HCT116 (cell line): ENCODE results near the gene APOM. TPM values are rescaled to one million over a fixed set of nuclear protein-coding genes. Genes with fewer than 3 reads are reported as not detected.

Experiments used
- ATAC-seq: fragments of 200-7000 bp; cut with Tn5 transposase; 2 replicates; pipeline ENCODE4 v1.9.1; 2020; ENCODE audit warnings: mild to moderate bottlenecking, moderate library complexity
- BruUV-seq: library from RNA; stranded (reverse); fragments of 400-500 nt; replicated peaks from 2 replicates; lab custom pipeline; 2021; lab: Mats Ljungman, UMichigan
- CTCF ChIA-PET: fragments of 300-600 bp; sonication (Branson Sonifier 250); formaldehyde crosslinking; loops from one replicate; lab custom pipeline; 2021; ENCODE audit warnings: antibody characterized with exemption; lab: Charles Lee
- POLR2A ChIA-PET: fragments of 300-600, 350-600 bp; sonication (Branson Sonifier 250); formaldehyde crosslinking; loops from one replicate; lab custom pipeline; 2021; ENCODE audit warnings: antibody characterized with exemption; lab: Charles Lee
- RAD21 ChIA-PET, 2 experiments: fragments of 300-600 bp; sonication (Branson Sonifier 250); formaldehyde crosslinking; loops; one replicate each; lab custom pipeline; 2023; ENCODE audit warnings: low total read pairs in 2 of 2; ENCODE audit not compliant: uncharacterized antibody in 2 of 2, unreplicated experiment in 2 of 2, low non-redundant PET in 1 of 2; lab: Charles Lee
- DNase-seq: peaks from one replicate; pipeline ENCODE4 v3.0.0-alpha.2; 2010; ENCODE audit warnings: low read depth, low spot score
- H2AFZ ChIP-seq: fragments of 200-600 bp; shearing (Covaris generic), sonication (generic); 2 replicates; pipeline ENCODE4 v1.6.1; 2017; ENCODE audit warnings: low read depth, mixed run types, mixed read lengths, antibody characterized with exemption, low read length; ENCODE audit not compliant: poor library complexity, severe bottlenecking
- H3K27ac ChIP-seq: 2 replicates; pipeline ENCODE4 v1.5.1; 2012; ENCODE audit warnings: low read depth, low read length
- H3K27me3 ChIP-seq: fragments of 200-600 bp; sonication (generic); 2 replicates; pipeline ENCODE4 v1.6.1; 2016; ENCODE audit warnings: mixed run types, low read length, mixed read lengths; ENCODE audit not compliant: insufficient read depth
- H3K36me3 ChIP-seq, 2 experiments: fragments of 200-500 bp in 1 of 2; fragments of 200-600 bp in 1 of 2; sonication (Bioruptor generic) in 1 of 2; sonication (generic) in 1 of 2; 2 replicates each; pipeline versions ENCODE4 v1.5.1 to v1.6.1; 2014 to 2016; ENCODE audit warnings: low read length in 2 of 2, inconsistent platforms in 1 of 2, mixed read lengths in 1 of 2, mixed run types in 1 of 2; ENCODE audit not compliant: insufficient read depth in 2 of 2, control insufficient read depth in 1 of 2
- H3K4me1 ChIP-seq, 2 experiments: fragments of 200-600 bp in 1 of 2; sonication (generic) in 1 of 2; 2 replicates each; pipeline versions ENCODE4 v1.5.1 to v1.6.1; 2012 to 2017; ENCODE audit warnings: low read length in 2 of 2, inconsistent platforms in 1 of 2, mild to moderate bottlenecking in 1 of 2, mixed read lengths in 1 of 2, mixed run types in 1 of 2, moderate library complexity in 1 of 2; ENCODE audit not compliant: insufficient read depth in 2 of 2, control insufficient read depth in 1 of 2
- H3K4me2 ChIP-seq: fragments of 200-600 bp; sonication (generic); 2 replicates; pipeline ENCODE4 v1.6.1; 2017; ENCODE audit warnings: mixed run types, low read length, mixed read lengths
- H3K4me3 ChIP-seq, 2 experiments: fragments of 200-600 bp in 1 of 2; sonication (generic) in 1 of 2; replicated peaks in 1 of 2; 2 replicates each; pipeline ENCODE4 v1.5.1; 2011 to 2016; ENCODE audit warnings: low read length in 2 of 2, control low read depth in 1 of 2, low read depth in 1 of 2, mild to moderate bottlenecking in 1 of 2, mixed read lengths in 1 of 2, mixed run types in 1 of 2
- H3K79me2 ChIP-seq: fragments of 200-600 bp; sonication (generic); 2 replicates; pipeline ENCODE4 v1.6.1; 2017; ENCODE audit warnings: mild to moderate bottlenecking, mixed run types, low read length, moderate library complexity, mixed read lengths; ENCODE audit not compliant: insufficient read depth
- H3K9ac ChIP-seq: fragments of 200-600 bp; sonication (generic); 2 replicates; pipeline ENCODE4 v1.6.1; 2016; ENCODE audit warnings: low read length, mixed read lengths
- H3K9me2 ChIP-seq: fragments of 200-600 bp; sonication (generic), shearing (Covaris generic); 2 replicates; pipeline ENCODE4 v1.6.1; 2017; ENCODE audit warnings: mixed run types, mild to moderate bottlenecking, moderate library complexity; ENCODE audit not compliant: insufficient read depth
- H3K9me3 ChIP-seq, 2 experiments: fragments of 200-500 bp in 1 of 2; fragments of 200-600 bp in 1 of 2; sonication (Bioruptor generic) in 1 of 2; sonication (generic) in 1 of 2; 2 replicates each; pipeline ENCODE4 v1.6.1; 2014 to 2017; ENCODE audit warnings: low read length in 2 of 2, mixed read lengths in 2 of 2, inconsistent platforms in 1 of 2, low read depth in 1 of 2, mild to moderate bottlenecking in 1 of 2, mixed run types in 1 of 2, moderate library complexity in 1 of 2; ENCODE audit not compliant: control insufficient read depth in 1 of 2, insufficient read depth in 1 of 2
- H4K20me1 ChIP-seq: fragments of 200-600 bp; sonication (generic), shearing (Covaris generic); 2 replicates; pipeline ENCODE4 v1.6.1; 2017; ENCODE audit warnings: mixed run types, mild to moderate bottlenecking, moderate library complexity; ENCODE audit not compliant: insufficient read depth
- CEBPB ChIP-seq: IDR thresholded peaks from 2 replicates; pipeline ENCODE4 v1.6.1; 2012; ENCODE audit warnings: low read depth
- POLR2A ChIP-seq: IDR thresholded peaks from 2 replicates; pipeline ENCODE4 v1.7.0; 2011; ENCODE audit warnings: borderline replicate concordance; ENCODE audit not compliant: insufficient read depth, insufficient read length; ENCODE audit errors: extremely low read depth
- POLR2AphosphoS5 ChIP-seq: IDR thresholded peaks from 2 replicates; pipeline ENCODE4 v1.6.1; 2011; ENCODE audit warnings: mild to moderate bottlenecking, low read depth, low read length, moderate library complexity
- SRF ChIP-seq: IDR thresholded peaks from 2 replicates; pipeline ENCODE4 v1.6.1; 2012; ENCODE audit warnings: low read depth
- TCF7L2 ChIP-seq: IDR thresholded peaks from 2 replicates; pipeline ENCODE4 v1.7.0; 2011; ENCODE audit warnings: borderline replicate concordance, inconsistent platforms; ENCODE audit not compliant: insufficient read depth, insufficient read length; ENCODE audit errors: extremely low read depth
- YY1 ChIP-seq: IDR thresholded peaks from 2 replicates; pipeline ENCODE4 v1.6.1; 2011; ENCODE audit warnings: low read length, low read depth, moderate library complexity, mild to moderate bottlenecking; ENCODE audit not compliant: insufficient replicate concordance; ENCODE audit errors: extremely low read depth
- ZFX ChIP-seq: fragments of 450-650 bp; IDR thresholded peaks from 2 replicates; pipeline ENCODE4 v1.6.1; 2017
- intact Hi-C: fragments of 100-400 bp; cut with micrococcal nuclease; formaldehyde crosslinking; loops from 2 replicates; pipeline ENCODE4 v1.10.0; 2022
- total RNA-seq: library from RNA; stranded (reverse); gene quantifications from one replicate; pipeline ENCODE4 v1.2.1, GENCODE V29; 2021; ENCODE audit not compliant: unreplicated experiment

Gene APOM
- total RNA-seq, 1 experiment from 2014 or later, result 2.2 TPM

DNA sequence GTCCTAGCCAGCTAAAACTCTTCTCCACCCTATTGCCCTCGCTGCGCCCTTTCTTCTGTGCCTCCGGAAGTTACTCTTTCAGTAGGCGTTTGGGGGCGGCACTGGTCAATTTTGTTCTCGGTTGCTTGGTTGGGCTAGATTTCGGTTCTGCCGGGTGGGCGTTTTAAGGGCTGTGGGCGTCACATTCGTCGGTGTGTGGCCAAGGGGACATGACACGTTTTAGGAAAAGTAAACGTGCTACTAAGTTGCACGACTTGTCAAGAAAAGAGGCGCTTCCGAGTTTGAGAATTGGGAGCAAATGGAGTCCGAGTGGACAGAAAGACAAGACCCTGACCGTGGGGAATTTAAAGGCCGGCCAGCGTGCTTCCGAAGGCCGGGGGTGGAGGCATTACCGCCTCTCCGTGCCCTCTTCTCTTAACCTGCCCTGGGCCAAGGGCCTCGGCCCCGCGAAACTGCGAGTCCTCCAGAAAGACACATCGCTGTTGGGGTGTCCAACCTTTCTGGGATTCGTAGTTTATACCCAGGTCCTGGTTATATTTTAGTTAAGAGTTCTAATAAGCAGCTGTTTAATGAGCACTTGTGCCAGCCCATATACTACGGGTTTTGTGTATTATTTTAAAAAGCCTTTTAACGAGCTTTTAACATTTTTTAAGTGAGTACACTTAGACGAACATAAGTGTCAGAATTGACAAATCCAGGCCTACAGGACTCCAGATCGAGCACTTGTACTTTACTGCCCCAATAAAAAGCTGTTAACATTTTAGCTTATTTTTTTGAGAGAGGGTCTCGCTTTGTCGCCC is 2.6 kb upstream of the APOM start:
- no peak overlapping the region for H2AFZ ChIP-seq
- H3K27me3 ChIP-seq, result no peaks in the 10 kb centered on the region
- peak; percentile 75 for ATAC-seq
- H3K4me1 ChIP-seq, result peaks cover 7 to 21% of the 10 kb centered on the region in 2 experiments
- H4K20me1 ChIP-seq, result no peaks in the 10 kb centered on the region
- BruUV-seq, result TSS peak; percentile 99
- ChIA-PET RAD21 (no interaction called here), POLR2A (interaction anchor here (1.2 to 2.6 kb wide), 6 partner anchors 8 to 174 kb away, joined by 3 to 32 read pairs (median 12); partner anchors contain the start of genes ABHD16A, C6orf47, CSNK2B and GPANK1), CTCF (interaction anchor here (1.0 to 1.1 kb wide), 2 partner anchors 116 to 138 kb away, joined by 3 to 4 read pairs; no protein-coding TSS in a partner anchor)
- H3K79me2 ChIP-seq, result peaks cover 45% of the 10 kb centered on the region
- peaks cover 13 to 16% of the 10 kb centered on the region in 2 experiments for H3K36me3 ChIP-seq
- no peaks in the 10 kb centered on the region for H3K9me2 ChIP-seq
- peak overlapping the region; percentile 55 to 66 for H3K4me3 ChIP-seq
- H3K27ac ChIP-seq, result peak overlapping the region; percentile 89
- DNase-seq, result no peak
- H3K4me2 ChIP-seq, result peak overlapping the region; percentile 80
- intact Hi-C loops, result loop anchor here (1.0 kb wide), 2 partner anchors 33 to 107 kb away; partner anchors contain the start of genes ATP6V1G2 and PRRC2A
- peak overlapping the region; percentile 80 for H3K9ac ChIP-seq
- no peaks in the 10 kb centered on the region for H3K9me3 ChIP-seq
- peak; percentile 48 for TF ChIP-seq TCF7L2
- TF ChIP-seq CEBPB, result no peak
- TF ChIP-seq ZFX, result 0 out of 2 replicates have a peak, but pooled peaks have one; percentile 28
- peak; percentile 92 for TF ChIP-seq POLR2AphosphoS5
- peak; percentile 68 for TF ChIP-seq POLR2A

DNA sequence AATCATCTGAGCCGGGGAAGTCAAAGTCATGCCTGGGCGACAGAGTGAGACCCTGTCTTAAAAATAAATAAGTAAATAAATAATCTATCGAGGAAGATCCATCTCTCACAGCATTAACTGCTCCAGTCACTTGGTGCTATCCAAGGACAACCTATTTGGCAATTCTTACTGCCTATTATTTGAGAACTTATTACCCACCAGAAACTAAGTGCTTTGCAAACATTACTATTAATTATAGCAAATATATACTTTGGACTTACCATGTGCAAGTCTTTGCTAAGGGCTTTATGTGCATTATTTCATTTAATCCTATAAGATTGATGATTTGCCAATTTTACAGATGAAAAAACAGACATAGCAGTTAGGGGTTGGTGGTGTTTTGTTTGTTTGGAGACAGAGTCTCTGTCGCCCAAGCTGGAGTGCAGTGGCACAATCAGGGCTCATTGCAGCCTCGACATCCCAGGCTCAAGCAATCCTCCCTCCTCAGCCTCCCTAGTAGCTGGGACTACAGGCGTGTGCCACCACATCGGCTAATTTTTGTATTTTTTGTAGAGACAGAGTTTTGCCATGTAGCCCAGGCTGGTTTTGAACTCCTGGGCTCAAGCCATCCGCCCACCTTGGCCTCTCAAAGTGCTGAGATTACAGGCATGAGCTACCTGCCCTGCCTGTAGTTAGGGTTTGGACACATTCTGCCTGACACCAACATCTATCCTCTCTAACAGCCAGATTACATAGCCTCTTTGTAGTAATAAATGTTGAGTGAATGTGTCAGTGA is 933 bp upstream of the APOM start:
- H3K36me3 ChIP-seq, result peaks cover 0 to under 1% of the 10 kb centered on the region in 2 experiments; a peak in 2 of 4 replicates
- no peak for TF ChIP-seq SRF
- TF ChIP-seq YY1, result no peak
- no peak for TF ChIP-seq POLR2AphosphoS5
- TF ChIP-seq, all 23 proteins: peak for 0
- ChIA-PET CTCF (interaction anchor here (1.0 kb wide), 1 partner anchor 136 kb away, joined by 3 read pairs; no protein-coding TSS in a partner anchor), RAD21 (no interaction called here), POLR2A (interaction anchor here (0.7 to 3.1 kb wide), 2 partner anchors 10 to 177 kb away, joined by 5 to 16 read pairs; partner anchors contain the start of genes CSNK2B and GPANK1)
- Histone ChIP-seq H3K79me2 (peaks cover 46% of the 10 kb centered on the region), H3K9me2 (no peaks in the 10 kb centered on the region), H3K9ac (no peak overlapping the region), H3K27ac (no peak overlapping the region), H3K4me2 (no peak overlapping the region), H2AFZ (no peak overlapping the region), H3K9me3 (no peaks in the 10 kb centered on the region), H3K27me3 (no peaks in the 10 kb centered on the region), H4K20me1 (no peaks in the 10 kb centered on the region), H3K4me3 (no peak overlapping the region), H3K4me1 (peaks cover 12 to 31% of the 10 kb centered on the region in 2 experiments)
- DNase-seq (no peak), ATAC-seq (no peak)
- intact Hi-C loops, result no loop called here
- BruUV-seq, result no TSS peak
